ENCODE measurements around the gene ADCY9. TPM values are rescaled to one million over a fixed set of nuclear protein-coding genes. Genes with fewer than 3 reads are reported as not detected.

The ADCY9 gene
- total and polyA plus RNA-seq, 4 donors: 12.7 to 37.6 (median 17.6) TPM

DNA sequence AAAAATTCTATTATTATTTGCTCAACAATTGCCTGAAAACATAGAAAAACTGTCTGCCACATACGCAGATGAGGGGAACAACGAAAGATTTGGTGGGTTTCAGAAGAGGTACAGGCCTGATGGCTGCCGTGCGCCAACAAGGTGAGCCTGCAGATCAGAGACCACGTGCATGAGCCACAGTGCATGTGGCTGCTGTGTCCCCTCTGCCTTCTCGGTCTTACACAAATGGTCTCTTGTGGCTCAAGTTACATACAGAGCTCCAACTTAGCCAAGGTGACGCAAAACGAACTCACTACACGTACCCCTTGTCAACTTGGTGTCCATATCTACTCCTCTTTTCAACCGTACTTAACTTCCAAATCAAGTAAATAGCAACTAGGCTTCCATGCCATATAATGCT lies 82.3 kb downstream of the ADCY9 start:
- peaks cover 0 to 6% (median 0%) of the 10 kb centered on the region in 5 donors for H3K4me1 ChIP-seq (ENCODE audit: control insufficient read depth in 5 of 5, insufficient read depth in 5 of 5, low read length in 5 of 5)
- no peak overlapping the region for H3K9ac ChIP-seq (ENCODE audit: insufficient read depth in 1 of 2, low read length in 2 of 2)
- WGBS, 2 donors: 97 to 98% methylated on average over 10 of the region's 10 CpGs
- H3K27ac ChIP-seq (ENCODE audit: low read depth in 1 of 2, low read length in 1 of 2): no peak overlapping the region
- peaks cover 0 to 2% (median under 1%) of the 10 kb centered on the region in 4 donors for H3K36me3 ChIP-seq (ENCODE audit: control insufficient read depth in 4 of 4, insufficient read depth in 4 of 4, low read length in 4 of 4)
- DNase-seq: no peak
- H3K27me3 ChIP-seq (ENCODE audit: control insufficient read depth in 3 of 3, insufficient read depth in 3 of 3, low read length in 2 of 3): no peaks in the 10 kb centered on the region
- H3K9me3 ChIP-seq (ENCODE audit: control insufficient read depth in 4 of 4, insufficient read depth in 3 of 4, low read length in 3 of 4): no peaks in the 10 kb centered on the region
- no peak overlapping the region for H3K4me3 ChIP-seq
- no peak for ATAC-seq (ENCODE audit: insufficient read depth, low FRiP score)
- TF ChIP-seq, protein P1, sequence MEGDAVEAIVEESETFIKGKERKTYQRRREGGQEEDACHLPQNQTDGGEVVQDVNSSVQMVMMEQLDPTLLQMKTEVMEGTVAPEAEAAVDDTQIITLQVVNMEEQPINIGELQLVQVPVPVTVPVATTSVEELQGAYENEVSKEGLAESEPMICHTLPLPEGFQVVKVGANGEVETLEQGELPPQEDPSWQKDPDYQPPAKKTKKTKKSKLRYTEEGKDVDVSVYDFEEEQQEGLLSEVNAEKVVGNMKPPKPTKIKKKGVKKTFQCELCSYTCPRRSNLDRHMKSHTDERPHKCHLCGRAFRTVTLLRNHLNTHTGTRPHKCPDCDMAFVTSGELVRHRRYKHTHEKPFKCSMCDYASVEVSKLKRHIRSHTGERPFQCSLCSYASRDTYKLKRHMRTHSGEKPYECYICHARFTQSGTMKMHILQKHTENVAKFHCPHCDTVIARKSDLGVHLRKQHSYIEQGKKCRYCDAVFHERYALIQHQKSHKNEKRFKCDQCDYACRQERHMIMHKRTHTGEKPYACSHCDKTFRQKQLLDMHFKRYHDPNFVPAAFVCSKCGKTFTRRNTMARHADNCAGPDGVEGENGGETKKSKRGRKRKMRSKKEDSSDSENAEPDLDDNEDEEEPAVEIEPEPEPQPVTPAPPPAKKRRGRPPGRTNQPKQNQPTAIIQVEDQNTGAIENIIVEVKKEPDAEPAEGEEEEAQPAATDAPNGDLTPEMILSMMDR (IDR thresholded peaks at IDR 0.05; ENCODE audit: control extremely low read depth, extremely low read depth): no peak

DNA sequence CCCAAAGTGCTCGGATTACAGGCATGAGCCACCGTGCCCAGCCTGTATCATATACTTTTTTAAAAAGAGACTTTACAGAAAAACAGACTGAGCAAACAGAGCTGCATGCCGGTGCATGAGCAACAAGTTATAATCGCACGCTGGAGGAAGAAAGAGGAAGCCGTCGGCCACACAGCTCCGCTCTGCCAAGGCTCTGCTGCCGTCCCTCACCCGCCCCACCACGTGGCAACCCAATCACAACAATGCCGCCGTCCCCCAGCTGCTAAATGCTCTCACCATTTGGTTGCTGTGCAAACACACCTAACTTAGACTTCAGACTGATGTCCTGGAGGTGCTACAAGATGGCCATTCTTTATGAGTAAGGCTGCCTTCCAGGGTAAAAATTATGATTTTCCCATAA lies 83.5 kb downstream of the ADCY9 start:
- Histone ChIP-seq H3K36me3 (ENCODE audit: control insufficient read depth in 4 of 4, insufficient read depth in 4 of 4, low read length in 4 of 4) (peaks cover 0 to 2% (median 0%) of the 10 kb centered on the region in 4 donors), H3K4me3 (no peak overlapping the region), H3K27ac (ENCODE audit: low read depth in 1 of 2, low read length in 1 of 2) (no peak overlapping the region), H3K4me1 (ENCODE audit: control insufficient read depth in 5 of 5, insufficient read depth in 5 of 5, low read length in 5 of 5) (peaks cover 0 to 6% (median 0%) of the 10 kb centered on the region in 5 donors), H3K9ac (ENCODE audit: insufficient read depth in 1 of 2, low read length in 2 of 2) (peak overlapping the region in 1 of 2 donors; percentile 19), H3K27me3 (ENCODE audit: control insufficient read depth in 3 of 3, insufficient read depth in 3 of 3, low read length in 2 of 3) (no peaks in the 10 kb centered on the region), H3K9me3 (ENCODE audit: control insufficient read depth in 4 of 4, insufficient read depth in 3 of 4, low read length in 3 of 4) (no peaks in the 10 kb centered on the region)
- 5 to 12% methylated on average over 13 of the region's 13 CpGs for WGBS, 2 donors
- TF ChIP-seq, protein P1 (IDR thresholded peaks at IDR 0.05; ENCODE audit: control extremely low read depth, extremely low read depth): no peak
- DNase-seq (peak; percentile 49 to 64 (median 55)), ATAC-seq (ENCODE audit: insufficient read depth, low FRiP score) (no peak)

DNA sequence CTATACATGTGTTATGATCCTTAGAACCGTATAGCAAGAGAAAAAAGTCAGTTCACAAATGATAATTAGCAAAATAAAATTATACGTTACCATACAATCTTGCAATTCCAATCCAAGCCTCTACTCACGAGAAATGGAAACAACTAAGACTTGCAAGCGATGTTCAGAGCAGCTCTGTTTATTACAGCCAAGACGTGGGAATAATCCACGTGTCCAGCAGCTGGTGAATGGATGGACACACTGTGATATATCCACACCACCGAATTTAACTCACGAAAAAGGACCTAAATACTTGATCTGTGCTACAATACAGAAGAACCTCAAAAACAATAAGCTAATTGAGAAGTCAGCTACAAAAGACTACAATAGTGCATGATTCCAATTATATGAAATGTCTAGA lies 88.1 kb downstream of the ADCY9 start:
- Histone ChIP-seq H3K4me1 (ENCODE audit: control insufficient read depth in 5 of 5, insufficient read depth in 5 of 5, low read length in 5 of 5) (peaks cover 0 to 17% (median 0%) of the 10 kb centered on the region in 5 donors), H3K27ac (ENCODE audit: low read depth in 1 of 2, low read length in 1 of 2) (no peak overlapping the region), H3K4me3 (no peak overlapping the region), H3K27me3 (ENCODE audit: control insufficient read depth in 3 of 3, insufficient read depth in 3 of 3, low read length in 2 of 3) (no peaks in the 10 kb centered on the region), H3K9ac (ENCODE audit: insufficient read depth in 1 of 2, low read length in 2 of 2) (no peak overlapping the region), H3K9me3 (ENCODE audit: control insufficient read depth in 4 of 4, insufficient read depth in 3 of 4, low read length in 3 of 4) (no peaks in the 10 kb centered on the region), H3K36me3 (ENCODE audit: control insufficient read depth in 4 of 4, insufficient read depth in 4 of 4, low read length in 4 of 4) (peaks cover 0 to 3% (median under 1%) of the 10 kb centered on the region in 4 donors)
- WGBS, 2 donors: 96 to 97% methylated on average over 8 of the region's 8 CpGs
- no peak for ATAC-seq (ENCODE audit: insufficient read depth, low FRiP score)
- no peak for DNase-seq
- TF ChIP-seq, protein P1 (IDR thresholded peaks at IDR 0.05; ENCODE audit: control extremely low read depth, extremely low read depth): no peak

DNA sequence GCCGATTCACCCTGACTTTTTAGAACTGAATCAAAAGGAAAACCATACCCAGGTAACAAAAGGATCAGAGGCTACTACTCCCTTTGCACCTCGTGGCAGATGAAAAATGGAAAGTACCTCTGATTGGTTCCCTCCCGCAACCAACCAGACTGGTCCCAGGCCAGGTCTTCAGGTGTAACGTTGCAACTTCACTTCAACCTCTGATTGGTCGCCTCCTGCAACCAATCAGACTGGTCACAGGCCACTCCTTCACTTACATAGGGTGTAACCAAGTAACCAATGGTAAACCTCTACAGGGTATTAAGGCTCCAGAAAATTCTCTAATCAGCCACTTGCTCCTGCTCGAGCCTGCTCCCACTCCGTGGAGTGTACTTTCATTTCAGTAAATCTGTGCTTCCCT lies 89.4 kb downstream of the ADCY9 start:
- no peaks in the 10 kb centered on the region for H3K27me3 ChIP-seq (ENCODE audit: control insufficient read depth in 3 of 3, insufficient read depth in 3 of 3, low read length in 2 of 3)
- WGBS, 2 donors: 97 to 99% methylated on average over 7 of the region's 7 CpGs
- peaks cover 0 to 3% (median under 1%) of the 10 kb centered on the region in 4 donors for H3K36me3 ChIP-seq (ENCODE audit: control insufficient read depth in 4 of 4, insufficient read depth in 4 of 4, low read length in 4 of 4)
- no peak overlapping the region for H3K4me3 ChIP-seq
- TF ChIP-seq, protein P1 (IDR thresholded peaks at IDR 0.05; ENCODE audit: control extremely low read depth, extremely low read depth): no peak
- DNase-seq (no peak), ATAC-seq (ENCODE audit: insufficient read depth, low FRiP score) (no peak)
- peaks cover 0 to 16% (median 0%) of the 10 kb centered on the region in 5 donors for H3K4me1 ChIP-seq (ENCODE audit: control insufficient read depth in 5 of 5, insufficient read depth in 5 of 5, low read length in 5 of 5)
- no peak overlapping the region for H3K27ac ChIP-seq (ENCODE audit: low read depth in 1 of 2, low read length in 1 of 2)
- no peaks in the 10 kb centered on the region for H3K9me3 ChIP-seq (ENCODE audit: control insufficient read depth in 4 of 4, insufficient read depth in 3 of 4, low read length in 3 of 4)
- H3K9ac ChIP-seq (ENCODE audit: insufficient read depth in 1 of 2, low read length in 2 of 2): no peak overlapping the region
